GM19023 (cell line): ENCODE results near the gene SLC49A3.
"Not testable (repeated sequence)": the region's sequence is repeated elsewhere in the genome, so short reads cannot be mapped to it uniquely, and the experiment has no call there.

Experiments
- ATAC-seq: cut with Tn5 transposase; IDR thresholded peaks from one replicate; pipeline ENCODE4 v1.9.1; 2021; ENCODE audit warnings: mild to moderate bottlenecking, moderate library complexity; ENCODE audit not compliant: unreplicated experiment

Gene SLC49A3

DNA sequence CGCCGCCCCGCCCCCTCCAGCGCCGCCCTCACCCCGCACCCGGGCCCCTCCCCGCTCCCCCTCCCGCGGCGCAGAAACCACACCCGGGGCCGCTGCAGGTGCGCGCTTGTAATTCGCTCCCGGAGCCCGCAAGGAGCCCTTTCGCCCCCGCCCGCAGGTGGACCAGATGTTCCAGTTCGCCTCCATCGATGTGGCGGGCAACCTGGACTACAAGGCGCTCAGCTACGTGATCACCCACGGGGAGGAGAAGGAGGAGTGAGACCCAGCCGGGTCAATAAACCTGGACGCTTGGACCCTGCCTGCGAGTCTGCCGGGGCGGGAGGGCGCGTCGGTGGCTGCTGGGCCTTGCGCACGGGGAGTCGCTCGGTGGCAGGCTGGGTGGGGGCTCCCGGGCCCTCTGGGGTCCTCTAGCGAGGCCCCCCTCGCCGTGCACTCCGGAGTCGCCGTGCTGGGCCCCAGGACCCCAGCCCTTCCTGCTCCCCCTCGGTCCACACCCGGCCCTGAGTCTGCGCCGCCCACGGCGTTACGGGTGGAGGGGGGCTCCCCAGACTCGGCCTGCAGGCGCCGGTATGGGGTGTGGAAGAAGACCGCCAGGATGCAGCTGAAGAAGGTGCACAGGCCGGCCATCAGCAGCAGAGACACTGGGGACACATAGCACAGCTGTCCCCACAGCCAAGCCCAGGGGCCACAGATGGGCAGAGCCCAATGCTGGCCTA is 7.1 kb downstream of the SLC49A3 start:
- no peak for ATAC-seq

DNA sequence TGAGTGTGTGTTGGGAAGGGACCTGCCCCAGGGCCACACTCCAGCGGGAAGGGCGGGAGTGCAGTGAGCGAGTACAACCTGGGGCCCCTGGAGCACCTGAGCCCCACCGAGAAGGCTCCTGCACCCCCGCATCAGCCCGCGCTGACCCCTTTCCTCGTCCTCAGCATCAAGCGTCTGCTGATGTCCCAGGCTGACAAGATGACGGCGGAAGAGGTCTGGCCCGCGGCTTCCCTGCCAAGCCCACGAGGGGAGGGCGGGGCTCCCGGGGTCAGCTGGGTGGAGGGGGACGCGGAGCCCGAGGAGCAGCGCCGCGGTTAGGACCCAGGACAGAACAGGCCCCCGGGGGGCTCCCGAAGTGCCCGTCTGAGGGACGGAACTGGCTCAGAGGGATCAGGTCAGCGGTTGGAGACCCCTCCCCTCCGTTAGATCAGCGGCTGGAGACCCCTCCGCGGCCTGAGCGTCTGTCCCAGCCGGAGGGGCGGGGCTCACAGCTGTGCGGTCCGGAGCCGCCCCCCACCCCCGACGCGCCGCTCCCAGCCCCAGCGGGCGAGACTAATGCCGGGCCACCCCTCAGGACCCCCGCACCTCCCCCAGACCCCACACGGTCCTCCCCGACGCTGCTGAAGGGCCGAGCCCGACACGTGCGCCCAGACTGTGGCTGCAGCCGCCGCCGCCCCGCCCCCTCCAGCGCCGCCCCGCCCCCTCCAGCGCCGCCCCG is 7.9 kb downstream of the SLC49A3 start:
- ATAC-seq, result no peak

DNA sequence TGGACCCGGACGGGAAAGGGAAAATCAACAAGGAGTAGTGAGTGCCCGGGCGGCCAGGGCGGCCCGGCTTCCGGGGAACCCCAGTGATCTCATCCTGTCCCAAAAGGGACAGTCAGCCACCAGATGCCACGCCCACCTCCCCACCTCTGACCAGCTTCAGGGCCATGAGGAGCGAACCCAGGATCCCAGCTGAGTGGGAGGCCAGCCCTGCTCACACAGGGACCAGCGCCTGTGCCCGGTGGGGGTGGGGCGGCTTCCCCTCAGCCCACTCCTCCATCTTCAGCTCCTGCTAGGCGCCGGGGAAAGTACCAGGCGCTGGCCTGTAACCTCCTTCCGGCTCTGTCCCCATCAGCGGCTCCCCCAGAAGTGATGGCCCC is 8.4 kb downstream of the SLC49A3 start:
- no peak for ATAC-seq

DNA sequence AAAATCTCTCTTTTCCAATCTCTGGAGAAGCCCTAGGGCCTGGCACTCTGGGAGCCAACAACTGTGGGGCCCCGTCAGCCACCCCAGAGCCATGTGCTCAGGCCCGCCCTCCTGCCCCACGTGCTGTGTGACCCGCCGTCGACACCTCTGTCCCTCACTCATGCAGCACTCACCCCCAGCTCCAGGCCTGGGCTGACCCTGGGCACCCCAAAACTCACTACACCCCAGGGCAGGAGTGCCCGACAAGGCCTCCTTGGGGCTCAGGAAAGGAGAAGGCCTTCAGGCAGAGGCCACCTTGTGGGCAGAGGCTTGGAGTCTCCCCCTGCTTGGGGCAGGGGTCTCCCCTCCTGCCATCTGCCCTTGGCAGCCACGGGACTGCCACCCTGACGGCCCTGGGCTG is 8.9 kb downstream of the SLC49A3 start:
- ATAC-seq, result no peak

DNA sequence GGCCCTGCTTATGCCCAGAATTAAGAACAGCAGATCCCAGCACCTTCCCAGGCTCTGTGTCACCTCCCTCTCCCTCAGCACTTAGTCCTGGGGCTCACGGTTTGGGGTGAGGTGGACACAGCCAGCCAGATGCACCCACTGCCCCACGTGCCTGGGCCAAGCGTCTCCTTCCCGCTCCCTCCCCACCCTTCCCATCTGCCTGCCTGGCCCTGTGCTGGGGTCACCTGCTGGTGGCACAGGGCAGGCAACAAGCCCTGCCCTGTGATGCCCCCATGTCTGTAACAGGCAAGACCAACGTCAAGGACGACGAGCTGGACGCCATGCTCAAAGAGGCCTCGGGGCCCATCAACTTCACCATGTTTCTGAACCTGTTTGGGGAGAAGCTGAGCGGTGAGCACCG is 9.3 kb downstream of the SLC49A3 start:
- ATAC-seq, result no peak

DNA sequence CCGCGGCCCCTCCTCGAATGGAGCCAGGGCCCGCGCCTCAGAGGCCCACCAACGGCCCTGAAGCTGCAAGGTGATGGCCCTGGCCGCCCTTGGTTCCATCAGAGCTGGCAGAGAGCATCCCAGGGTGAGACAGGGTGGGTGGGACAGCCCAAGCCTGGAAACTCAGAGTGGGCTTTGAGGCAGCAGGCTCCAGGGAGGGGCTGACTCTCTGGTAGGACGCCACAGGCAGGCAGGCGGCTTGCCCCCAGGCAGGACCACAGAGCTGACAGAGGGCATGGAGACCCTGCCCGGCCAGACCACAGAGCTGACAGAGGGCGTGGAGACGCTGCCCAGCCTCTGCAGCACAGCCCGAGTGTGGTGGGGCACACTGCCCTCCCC is 9.9 kb downstream of the SLC49A3 start:
- no peak for ATAC-seq

DNA sequence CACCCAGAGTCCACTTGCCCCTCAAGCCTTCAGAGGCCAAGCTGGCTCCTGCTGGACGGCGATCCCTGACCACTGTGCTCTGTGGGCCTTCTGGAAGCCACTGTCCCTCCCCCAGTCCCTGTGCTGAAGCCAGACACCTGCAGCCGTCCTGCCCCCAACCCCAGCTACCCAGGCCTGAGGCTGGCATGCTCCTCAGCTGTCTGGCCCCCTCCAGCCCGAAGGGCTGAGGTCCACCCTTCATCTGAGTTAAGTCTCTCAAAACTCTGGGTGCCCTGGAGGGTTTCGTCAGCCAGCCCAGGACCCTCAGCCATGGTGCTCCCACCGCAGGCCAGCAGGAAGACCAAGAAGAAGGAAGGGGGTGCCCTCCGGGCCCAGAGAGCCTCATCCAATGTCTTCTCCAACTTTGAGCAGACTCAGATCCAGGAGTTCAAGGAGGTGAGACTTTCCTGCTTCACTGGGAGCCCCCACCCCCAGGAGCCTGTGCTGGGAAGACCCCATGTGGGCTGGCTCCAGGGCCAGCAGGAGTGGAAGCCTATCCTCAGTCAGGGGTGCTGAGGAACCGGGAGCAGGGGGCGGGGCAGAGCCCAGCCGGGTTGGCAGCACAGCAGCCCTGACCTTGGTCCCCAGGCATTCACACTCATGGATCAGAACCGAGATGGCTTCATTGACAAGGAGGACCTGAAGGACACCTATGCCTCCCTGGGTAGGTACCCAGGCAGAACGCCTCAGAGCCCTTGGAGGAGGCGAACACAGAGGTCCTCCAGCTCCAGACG is 10.4 kb downstream of the SLC49A3 start:
- no peak for ATAC-seq

DNA sequence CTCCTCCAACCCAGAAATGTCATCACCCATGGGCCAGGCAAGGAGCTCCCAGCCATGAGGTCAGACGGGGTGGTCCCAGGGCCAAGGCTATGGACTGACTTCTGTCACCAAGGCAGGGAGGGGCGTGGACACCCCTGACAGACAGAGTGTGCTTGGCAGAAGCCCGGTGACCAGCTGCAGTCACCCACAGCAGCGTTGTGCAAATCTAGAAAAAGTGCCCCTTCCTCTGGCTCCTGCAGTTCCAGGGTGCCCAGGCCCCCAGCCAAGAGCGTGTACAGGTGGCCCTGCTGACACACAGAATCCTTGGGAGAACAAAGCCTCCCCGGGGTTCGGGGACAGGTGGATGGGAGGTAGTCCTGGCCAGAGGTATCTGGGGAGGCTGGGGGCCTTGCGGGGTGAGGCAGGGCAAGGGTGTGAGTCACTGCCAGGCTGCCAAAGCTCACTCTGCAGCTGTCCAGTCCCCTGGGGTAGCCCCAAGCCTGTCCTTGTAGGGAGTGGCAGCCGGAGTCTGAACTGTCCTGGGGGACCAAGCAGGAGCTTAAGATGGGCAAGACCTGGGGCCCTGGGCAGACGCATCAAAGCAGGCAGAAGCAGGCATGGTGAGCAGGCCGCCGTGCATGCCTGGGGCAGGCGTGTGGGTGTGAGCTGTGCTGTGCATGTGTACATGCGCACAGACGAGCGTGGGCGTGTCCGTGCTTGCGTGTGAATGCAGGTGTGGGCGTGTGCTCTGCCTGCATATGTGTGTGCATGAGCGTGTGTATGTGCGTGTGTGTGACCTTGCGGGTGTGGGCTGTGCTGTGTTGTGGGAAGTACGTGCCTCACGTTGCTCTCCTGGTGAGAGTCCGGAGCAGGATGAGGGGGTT is 11.3 kb downstream of the SLC49A3 start:
- no peak for ATAC-seq

DNA sequence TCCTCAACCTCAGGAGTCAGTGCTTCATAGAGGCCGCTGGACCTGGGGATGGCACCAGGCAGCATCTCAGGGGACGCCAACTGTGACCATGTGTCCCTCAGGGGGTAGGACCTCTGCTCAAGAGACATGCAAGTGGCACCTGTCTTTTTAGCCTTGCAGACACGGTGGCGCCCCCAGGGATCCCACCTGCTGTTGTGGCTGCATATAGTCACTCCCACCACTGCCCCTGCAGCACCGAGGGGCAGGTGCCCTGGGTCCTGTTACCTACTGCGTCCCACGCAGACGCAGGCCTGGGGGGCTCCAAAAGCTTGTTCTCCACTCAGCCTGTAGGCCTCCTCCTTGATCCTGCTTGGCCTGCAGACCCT is 12.1 kb downstream of the SLC49A3 start:
- ATAC-seq, result no peak

DNA sequence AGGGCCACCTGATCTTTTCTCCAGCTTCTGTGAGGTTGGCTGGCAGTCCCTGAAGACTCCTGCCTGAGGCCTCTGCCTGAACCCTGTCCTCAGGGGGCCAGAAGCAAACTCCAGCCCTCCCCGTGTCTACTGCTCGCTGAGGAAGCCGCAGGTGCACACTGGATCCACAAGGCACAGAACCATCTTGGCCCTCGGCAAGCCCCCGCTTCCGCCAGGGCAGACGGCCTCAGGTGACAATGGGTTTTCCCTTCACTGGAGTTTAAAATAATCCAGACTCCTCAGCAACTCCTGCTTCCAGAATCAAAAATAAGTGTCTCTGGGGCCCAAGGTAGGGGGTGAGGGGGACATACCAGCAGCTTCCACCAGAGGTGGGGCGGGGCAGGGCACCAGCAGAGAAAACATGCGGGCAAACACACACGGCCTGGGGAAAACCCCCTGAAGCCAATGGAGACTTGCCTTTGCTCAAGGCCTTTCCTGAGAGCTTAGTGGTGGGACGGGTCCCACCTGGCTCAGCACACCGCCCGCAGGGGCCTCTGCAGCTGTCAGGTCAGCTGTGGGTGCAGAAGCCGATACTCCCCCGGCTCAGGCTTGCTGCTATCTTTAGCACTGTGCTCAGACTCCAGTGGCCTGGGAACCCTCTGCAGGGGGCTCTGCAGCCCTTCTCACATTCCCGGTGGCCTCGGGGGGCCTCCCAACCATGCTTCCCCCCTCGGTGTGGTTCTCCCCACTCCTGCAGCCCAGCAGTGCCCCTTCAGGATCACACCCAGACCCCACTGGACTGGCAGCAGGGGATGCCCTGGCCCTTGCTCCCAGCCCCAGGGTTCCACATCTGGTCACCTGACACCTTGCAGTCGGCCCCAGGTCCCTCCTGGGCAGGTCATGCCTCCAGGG is 12.7 kb downstream of the SLC49A3 start:
- peak; percentile 26 for ATAC-seq

DNA sequence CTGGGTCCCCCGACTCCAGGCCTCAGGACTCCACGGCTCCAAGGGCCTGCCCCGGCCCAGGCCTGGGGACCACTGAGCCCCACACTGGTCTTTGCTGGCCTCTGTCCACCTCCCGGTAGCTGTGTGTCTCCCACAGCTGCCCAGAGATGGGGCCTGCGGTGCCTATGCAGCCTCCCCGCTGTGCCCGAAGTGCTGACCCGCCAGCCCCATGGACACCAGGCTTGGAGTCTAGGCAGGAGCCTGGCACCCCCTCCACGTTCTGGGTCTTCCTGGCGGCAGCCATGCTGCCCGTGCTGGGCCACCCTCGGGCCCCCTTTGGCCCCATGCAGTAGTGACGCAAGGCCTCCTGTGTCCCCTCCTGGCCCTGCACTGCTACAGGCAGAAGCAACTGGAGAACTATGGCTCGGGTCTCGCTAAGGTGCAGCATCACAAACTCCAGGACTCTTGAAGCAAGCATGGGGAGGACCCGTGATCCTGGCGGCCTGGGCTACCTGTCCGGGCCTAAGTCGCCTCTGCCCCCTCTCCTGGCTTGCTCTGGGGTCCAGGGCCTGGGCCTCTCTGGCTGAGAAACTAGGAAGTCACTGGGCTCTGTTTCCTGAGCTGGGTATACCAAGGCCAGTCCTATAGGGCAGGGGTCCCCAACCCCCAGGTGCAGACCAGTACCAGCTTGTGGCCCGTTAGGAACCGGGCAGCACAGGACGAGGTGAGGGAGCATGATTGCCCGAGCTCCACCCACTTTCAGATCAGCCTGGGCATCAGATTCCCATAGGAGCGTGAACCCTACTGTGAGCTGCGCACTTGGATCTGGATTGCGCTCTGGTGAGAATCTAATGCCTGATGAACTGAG is 13.7 kb downstream of the SLC49A3 start:
- no peak for ATAC-seq

DNA sequence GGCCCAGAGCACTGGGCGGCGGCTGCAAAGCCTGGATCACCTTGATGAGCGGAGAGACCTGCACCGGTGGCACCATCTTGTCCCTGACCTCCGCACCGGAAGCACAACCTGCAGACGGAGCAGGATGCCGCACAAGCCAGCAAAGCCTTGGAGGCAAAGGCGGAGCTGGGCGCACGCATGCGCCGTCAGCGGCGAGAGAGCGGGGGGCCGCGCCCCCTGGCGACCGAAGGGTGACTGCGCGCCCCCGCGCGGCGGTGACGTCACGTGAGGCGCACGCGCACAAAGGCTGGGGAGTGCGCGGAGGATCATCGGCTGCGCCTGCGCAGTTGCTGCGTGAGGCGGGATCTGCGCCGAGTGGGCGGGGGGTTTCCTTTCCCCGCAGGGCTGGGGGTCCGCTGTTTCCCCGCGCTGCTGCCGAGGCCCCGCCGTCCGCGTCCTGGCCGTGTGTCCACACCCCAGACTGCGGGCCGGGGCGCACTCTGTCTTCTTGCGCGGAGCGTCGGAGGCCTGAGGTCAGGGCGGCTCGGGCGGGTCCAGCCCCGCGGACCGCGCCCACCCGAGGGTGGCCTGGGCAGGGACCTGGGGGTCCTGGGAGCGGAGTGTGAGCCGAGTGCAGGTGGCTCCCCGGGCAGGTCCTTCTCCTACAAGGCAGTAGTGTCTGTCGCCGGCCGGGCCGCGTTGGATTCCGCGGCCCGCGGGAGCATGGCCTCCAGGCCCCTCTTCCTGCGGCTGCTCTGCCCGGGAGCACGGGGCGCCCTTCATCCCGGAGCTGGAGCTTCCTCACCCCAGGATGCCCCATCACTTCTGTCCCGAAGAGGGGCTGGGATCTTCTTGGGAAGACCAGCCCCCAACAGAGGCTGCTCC is 14.5 kb downstream of the SLC49A3 start, which contains the start of the genes ATP5ME and MYL5:
Gene ATP5ME, minus strand, starts transcription at position 105 of the 864 bp plus-strand sequence. Its CDS starts 29 bp downstream, at position 76.
Gene MYL5, plus strand, starts transcription at position 371 of the 864 bp plus-strand sequence. CDS start 3,485 bp downstream, outside the sequence.
- peak; percentile 75 for ATAC-seq

DNA sequence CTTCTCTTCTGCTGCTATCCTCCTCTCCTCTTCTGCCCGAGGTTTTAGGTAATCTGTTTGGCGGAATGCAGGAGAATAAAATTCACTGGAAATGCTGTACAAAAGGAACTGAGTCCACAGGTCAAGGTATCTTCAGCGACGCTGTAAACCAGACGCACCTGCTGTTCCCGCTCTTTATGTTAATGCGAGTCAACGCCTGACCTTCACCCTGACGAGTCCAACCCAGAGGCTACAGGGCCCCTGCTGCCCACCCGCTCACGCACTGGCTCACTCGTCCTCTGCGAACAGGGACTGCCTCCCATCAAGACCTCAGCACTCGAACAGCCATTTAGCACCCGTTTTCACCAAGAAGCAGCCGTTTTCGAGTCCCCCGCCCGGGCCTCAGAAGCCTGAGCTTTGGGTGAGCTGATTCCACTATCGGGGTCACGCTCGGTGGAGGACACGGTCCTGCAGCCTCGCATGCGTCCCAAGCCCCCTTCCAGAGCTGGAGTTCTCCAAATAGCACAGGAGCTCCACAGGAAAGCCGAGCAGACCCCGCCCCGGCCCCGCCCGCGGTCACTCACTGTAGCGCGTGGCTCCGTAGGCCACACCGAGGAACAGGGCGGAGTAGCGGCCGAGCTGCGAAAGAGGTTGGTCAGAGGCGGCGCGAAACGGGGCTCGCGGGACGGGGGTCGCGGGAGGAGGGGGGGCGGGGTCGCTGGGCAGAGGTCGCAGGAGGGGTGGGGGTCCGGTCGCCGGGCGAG is 15.4 kb downstream of the SLC49A3 start:
- no peak for ATAC-seq

DNA sequence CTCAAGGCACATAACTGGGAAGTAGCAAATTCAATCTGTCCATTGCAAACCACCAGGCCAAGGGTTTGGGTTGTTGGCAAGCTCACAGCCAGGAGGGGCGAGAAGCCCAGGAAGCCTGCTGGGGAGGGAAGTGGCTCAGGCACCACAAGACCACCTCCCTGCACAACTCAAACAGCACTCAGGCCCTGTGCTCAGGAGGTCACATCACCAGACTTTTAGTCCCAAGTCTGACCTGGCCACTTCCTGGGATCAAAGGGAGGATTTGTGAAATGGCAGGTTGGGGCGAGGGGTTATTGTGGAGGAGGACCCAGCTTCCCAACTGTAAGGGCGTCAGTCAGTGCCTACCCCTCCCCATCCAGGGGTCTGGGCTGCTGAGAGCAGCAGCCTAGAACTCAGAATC is 17.2 kb downstream of the SLC49A3 start:
- ATAC-seq, result no peak

DNA sequence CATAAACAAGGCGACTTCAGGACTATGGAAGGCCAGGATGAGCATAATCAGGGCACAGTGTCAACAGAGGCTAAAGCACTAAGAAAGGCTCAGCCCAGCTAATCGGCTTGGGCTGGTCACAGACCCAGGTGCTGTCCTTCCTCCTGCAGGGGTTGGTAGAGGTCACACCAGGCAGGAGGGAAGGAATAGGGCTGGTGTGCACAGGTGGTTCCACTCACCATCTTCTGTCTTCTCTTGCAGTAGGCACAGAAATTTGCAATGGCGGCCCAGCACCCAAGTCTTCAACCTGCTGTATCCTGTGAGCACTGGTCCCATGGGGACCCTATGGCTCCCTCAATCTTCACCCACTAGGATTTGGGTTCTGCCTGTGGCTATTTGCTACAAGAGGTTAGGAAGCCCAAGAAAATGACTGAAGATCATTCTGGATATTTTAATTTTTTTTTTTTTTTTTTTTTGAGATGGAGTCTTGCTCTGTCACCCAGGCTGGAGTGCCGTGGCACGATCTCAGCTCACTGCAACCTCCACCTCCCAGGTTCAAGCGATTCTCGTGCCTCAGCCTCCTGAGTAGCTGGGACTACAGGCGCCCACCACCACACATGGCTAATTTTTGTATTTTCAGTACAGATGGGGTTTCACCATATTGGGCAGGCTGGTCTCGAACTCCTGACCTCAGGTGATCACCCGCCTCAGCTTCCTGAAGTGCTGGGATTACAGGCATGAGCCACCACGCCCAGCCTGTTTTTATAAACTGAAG is 19.0 kb downstream of the SLC49A3 start:
- not testable (repeated sequence) for ATAC-seq

DNA sequence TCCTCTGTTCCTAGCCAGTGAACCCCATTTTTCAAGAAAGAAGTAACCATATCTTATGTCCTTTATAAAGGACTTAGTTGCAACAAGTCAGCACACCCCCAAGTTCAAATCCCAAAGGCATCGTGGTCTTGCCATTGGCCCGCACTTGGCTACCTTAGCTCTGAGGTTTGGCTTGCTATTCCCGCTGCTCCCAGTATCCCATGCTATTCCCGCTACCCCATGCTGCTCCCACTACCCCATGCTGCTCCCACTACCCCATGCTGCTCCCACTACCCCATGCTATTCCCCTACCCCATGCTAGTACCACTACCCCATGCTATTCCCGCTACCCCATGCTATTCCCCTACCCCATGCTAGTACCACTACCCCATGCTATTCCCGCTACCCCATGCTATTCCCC is 20.7 kb downstream of the SLC49A3 start:
- ATAC-seq, result not testable (repeated sequence)

DNA sequence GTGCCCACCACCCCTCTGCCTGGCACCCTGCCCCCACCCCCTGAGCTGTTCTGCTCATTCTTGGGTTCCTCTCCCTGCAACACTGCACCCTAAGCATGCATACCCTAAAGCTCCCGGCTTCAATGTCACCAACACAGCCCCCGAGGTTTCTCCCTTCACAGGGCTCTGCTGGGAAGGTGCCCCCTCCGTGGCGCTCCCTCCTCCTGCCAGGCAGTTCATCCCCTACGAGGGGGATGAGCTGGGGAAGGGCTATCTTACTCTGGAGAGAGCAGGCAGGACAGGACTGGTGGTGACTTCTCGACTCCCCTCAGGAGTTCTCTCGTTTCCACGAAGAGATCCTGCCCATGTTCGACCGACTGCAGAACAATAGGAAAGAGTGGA is 21.4 kb downstream of the SLC49A3 start:
- no peak for ATAC-seq
